Mucosa of descending colon (tissue), 3 donors: ENCODE data around the gene DDIT3. TPM values are rescaled to one million over a fixed set of nuclear protein-coding genes. Genes with fewer than 3 reads are reported as not detected.
"Not testable (repeated sequence)": the region's sequence is repeated elsewhere in the genome, so short reads cannot be mapped to it uniquely, and the experiment has no call there.

ENCODE experiments used
- ATAC-seq: fragments of 200-7000 bp; cut with Tn5 transposase; one replicate; pipeline ENCODE4 v1.9.1; 2020; ENCODE audit warnings: mild to moderate bottlenecking, moderate library complexity
- DNase-seq, 3 donors: peaks; one replicate each; pipeline ENCODE4 v3.0.0-alpha.2; 2020
- H3K36me3 ChIP-seq: fragments of 200-600 bp; one replicate; pipeline ENCODE4 v1.8.0; 2021; ENCODE audit warnings: low read depth, mild to moderate bottlenecking
- H3K4me1 ChIP-seq: fragments of 200-600 bp; one replicate; pipeline ENCODE4 v1.8.0; 2021; ENCODE audit warnings: low read depth, mild to moderate bottlenecking
- H3K4me3 ChIP-seq: fragments of 200-600 bp; one replicate; pipeline ENCODE4 v1.8.0; 2021; ENCODE audit warnings: mild to moderate bottlenecking
- H3K9me3 ChIP-seq: fragments of 200-600 bp; one replicate; pipeline ENCODE4 v1.8.0; 2021; ENCODE audit warnings: mild to moderate bottlenecking
- intact Hi-C, 2 donors: fragments of 100-400 bp; cut with DNase I in 1 of 2; cut with micrococcal nuclease in 1 of 2; formaldehyde crosslinking; loops; one replicate each; pipeline versions ENCODE4 v1.11.0 to v1.11.1; 2022; cut with DNase I, micrococcal nuclease
- total RNA-seq, 3 donors: library from RNA; stranded (reverse); fragmentation: NEBNext Ultra II Directional in 2 of 3; extraction: Animal tissue kit (Norgen Biotek cat#: 25700) in 2 of 3; gene quantifications; one replicate each; pipeline versions ENCODE4 v1.2.1 to v1.2.4, GENCODE V29; 2021 to 2023
- TF ChIP-seq, protein P1 (sequence below): fragments of 200-600 bp; IDR thresholded peaks from one replicate; pipeline ENCODE4 v1.8.0; 2022; ENCODE audit warnings: antibody characterized with exemption, mild to moderate bottlenecking
- donor health status: DM: no; HTN: no; CAD: no; lungs with moderate emphysema.
- donor health status: DM: no; HTN: no; CAD: no.
- donor health status: DM: no; HTN: yes; CAD: no.

Gene DDIT3
- total RNA-seq, 3 donors from 2014 or later = 14.1 to 36.4 (median 19.1) TPM

DNA sequence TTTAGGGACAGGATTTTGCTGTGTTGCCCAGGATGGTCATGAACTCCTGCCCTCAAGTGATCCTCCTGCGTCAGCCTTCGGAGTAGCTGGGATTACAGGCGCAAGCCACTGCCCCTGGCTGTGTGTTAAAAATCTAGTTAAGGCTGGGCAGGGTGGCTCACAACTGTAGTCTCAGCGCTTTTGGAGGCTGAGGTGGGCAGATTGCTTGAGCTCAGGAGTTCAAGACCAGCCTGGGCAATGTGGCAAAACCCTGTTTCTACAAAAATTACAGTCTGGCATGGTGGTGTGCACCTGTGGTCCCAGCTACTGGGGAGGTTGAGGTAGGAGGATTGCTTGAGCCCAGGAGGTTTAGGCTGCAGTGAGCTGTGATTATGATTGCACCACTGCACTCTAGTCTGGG lies 9.2 kb downstream of the DDIT3 start:
- H3K4me3 ChIP-seq = no peak overlapping the region
- H3K9me3 ChIP-seq = no peaks in the 10 kb centered on the region
- H3K4me1 ChIP-seq = no peaks in the 10 kb centered on the region
- intact Hi-C loops = no loop called here
- DNase-seq (no peak), ATAC-seq (no peak)
- TF ChIP-seq, protein P1, sequence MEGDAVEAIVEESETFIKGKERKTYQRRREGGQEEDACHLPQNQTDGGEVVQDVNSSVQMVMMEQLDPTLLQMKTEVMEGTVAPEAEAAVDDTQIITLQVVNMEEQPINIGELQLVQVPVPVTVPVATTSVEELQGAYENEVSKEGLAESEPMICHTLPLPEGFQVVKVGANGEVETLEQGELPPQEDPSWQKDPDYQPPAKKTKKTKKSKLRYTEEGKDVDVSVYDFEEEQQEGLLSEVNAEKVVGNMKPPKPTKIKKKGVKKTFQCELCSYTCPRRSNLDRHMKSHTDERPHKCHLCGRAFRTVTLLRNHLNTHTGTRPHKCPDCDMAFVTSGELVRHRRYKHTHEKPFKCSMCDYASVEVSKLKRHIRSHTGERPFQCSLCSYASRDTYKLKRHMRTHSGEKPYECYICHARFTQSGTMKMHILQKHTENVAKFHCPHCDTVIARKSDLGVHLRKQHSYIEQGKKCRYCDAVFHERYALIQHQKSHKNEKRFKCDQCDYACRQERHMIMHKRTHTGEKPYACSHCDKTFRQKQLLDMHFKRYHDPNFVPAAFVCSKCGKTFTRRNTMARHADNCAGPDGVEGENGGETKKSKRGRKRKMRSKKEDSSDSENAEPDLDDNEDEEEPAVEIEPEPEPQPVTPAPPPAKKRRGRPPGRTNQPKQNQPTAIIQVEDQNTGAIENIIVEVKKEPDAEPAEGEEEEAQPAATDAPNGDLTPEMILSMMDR = no peak
- peaks cover 8% of the 10 kb centered on the region for H3K36me3 ChIP-seq

DNA sequence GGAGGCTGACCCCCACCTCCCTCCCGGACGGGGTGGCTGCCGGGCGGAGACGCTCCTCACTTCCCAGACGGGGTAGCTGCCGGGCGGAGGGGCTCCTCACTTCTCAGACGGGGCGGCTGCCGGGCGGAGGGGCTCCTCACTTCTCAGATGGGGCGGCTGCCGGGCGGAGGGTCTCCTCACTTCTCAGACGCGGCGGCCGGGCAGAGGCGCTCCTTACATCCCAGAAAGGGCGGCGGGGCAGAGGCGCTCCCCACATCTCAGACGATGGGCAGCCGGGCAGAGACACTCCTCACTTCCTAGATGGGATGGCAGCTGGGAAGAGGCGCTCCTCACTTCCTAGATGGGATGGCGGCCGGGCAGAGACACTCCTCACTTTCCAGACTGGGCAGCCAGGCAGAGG lies 12.5 kb downstream of the DDIT3 start:
- H3K9me3 ChIP-seq, H3K4me1 ChIP-seq, DNase-seq, ATAC-seq, H3K4me3 ChIP-seq, intact Hi-C loops, H3K36me3 ChIP-seq: not testable (repeated sequence)

DNA sequence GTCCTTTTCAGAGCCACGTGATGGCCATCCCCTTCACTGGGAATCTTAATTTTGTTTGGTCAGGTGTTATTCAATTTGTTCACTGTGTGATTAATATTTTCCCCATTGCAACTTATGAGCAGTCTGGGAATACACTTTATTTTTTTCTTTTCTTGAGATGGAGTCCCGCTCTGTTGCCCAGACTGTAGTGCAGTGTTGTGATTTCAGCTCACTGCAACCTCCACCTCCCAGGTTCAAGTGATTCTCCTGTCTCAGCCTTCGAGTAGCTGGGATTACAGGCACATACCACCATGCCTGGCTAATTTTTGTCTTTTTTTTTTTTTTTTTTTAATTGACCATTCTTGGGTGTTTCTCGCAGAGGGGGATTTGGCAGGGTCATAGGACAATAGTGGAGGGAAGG lies 13.8 kb downstream of the DDIT3 start:
- H3K9me3 ChIP-seq, DNase-seq, ATAC-seq, H3K4me1 ChIP-seq, H3K4me3 ChIP-seq, intact Hi-C loops, H3K36me3 ChIP-seq: not testable (repeated sequence)

GRCh38 chr12:57502311-57502969 lies 17.9 kb downstream of the DDIT3 start:
- H3K9me3 ChIP-seq, intact Hi-C loops, H3K4me3 ChIP-seq, H3K4me1 ChIP-seq, DNase-seq, H3K36me3 ChIP-seq, ATAC-seq: not testable (repeated sequence)

DNA sequence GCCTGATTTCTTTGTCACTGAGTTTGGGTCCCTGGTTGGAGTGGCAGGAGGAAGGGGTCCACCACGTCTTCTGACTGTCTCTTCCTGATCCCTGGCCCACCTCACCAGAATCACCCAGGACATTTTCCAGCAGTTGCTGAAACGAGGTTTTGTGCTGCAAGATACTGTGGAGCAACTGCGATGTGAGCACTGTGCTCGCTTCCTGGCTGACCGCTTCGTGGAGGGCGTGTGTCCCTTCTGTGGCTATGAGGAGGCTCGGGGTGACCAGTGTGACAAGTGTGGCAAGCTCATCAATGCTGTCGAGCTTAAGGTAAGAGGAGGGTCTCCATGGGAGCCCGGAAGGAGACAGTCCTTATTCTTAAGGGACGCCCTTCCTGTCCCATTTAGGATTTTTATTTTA lies 20.1 kb downstream of the DDIT3 start:
- intact Hi-C loops = no loop called here
- ATAC-seq (no peak), DNase-seq (no peak)
- no peaks in the 10 kb centered on the region for H3K4me1 ChIP-seq
- TF ChIP-seq, protein P1 = no peak
- H3K4me3 ChIP-seq = no peak overlapping the region
- no peaks in the 10 kb centered on the region for H3K36me3 ChIP-seq
- no peaks in the 10 kb centered on the region for H3K9me3 ChIP-seq

DNA sequence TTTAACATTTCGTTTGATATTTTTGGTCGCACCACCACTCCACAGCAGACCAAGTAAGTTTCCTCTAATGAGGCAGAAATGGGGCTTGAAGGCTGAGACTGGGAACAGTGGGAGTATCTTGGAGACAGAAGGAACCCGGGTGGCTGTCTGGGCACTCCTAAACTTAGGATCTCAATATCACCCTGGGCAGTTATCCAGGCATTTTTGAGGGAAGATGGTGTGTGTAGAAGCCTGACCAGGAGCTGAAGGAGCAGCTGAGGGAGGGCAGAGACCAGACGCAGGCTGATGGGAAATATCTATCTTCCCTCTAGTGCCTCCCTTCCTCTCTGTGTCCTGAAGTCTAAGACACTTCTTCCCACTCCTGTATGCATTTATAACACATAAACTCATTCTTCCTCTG lies 21.7 kb downstream of the DDIT3 start:
- H3K4me1 ChIP-seq = no peaks in the 10 kb centered on the region
- intact Hi-C loops = no loop called here
- no peak overlapping the region for H3K4me3 ChIP-seq
- no peaks in the 10 kb centered on the region for H3K36me3 ChIP-seq
- DNase-seq = no peak
- no peak for ATAC-seq
- TF ChIP-seq, protein P1 = no peak
- H3K9me3 ChIP-seq = no peaks in the 10 kb centered on the region

DNA sequence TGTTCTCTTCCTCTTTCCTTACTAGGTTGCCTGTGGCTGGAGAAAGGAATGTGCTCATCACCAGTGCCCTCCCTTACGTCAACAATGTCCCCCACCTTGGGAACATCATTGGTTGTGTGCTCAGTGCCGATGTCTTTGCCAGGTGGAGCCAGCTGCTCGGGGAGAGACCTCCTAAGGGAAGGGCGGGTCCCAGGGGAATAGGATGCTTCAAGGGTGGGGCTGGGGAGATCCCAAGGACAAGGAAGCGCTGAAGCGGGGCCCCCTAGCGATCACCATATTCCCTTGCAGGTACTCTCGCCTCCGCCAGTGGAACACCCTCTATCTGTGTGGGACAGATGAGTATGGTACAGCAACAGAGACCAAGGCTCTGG lies 22.2 kb downstream of the DDIT3 start:
- Histone ChIP-seq H3K9me3 (no peaks in the 10 kb centered on the region), H3K4me3 (no peak overlapping the region), H3K4me1 (no peaks in the 10 kb centered on the region), H3K36me3 (no peaks in the 10 kb centered on the region)
- intact Hi-C loops = no loop called here
- TF ChIP-seq, protein P1 = no peak
- DNase-seq (no peak), ATAC-seq (no peak)
